H7 (cell line): ENCODE measurements around the gene PHACTR4. TPM values are rescaled to one million over a fixed set of nuclear protein-coding genes. Genes with fewer than 3 reads are reported as not detected.
"Not testable (repeated sequence)": the region's sequence is repeated elsewhere in the genome, so short reads cannot be mapped to it uniquely, and the experiment has no call there.

Source experiments
- DNase-seq: peaks from one replicate; pipeline ENCODE4 v3.0.0; 2012
- H3K27me3 ChIP-seq: 2 replicates; pipeline ENCODE4 v1.6.0; 2011; ENCODE audit warnings: mild to moderate bottlenecking, low read length; ENCODE audit not compliant: control insufficient read depth, insufficient read depth
- H3K36me3 ChIP-seq: replicated peaks from 2 replicates; pipeline ENCODE4 v1.5.1; 2011; ENCODE audit warnings: low read length; ENCODE audit not compliant: control insufficient read depth, insufficient read depth
- H3K4me3 ChIP-seq: 2 replicates; pipeline ENCODE4 v1.5.1; 2011; ENCODE audit warnings: low read depth, mild to moderate bottlenecking, control low read depth, low read length, moderate library complexity; ENCODE audit not compliant: insufficient read depth
- total RNA-seq: library from RNA; depleted of rRNA; stranded (reverse); fragments of >200 nt; shearing (Covaris generic); gene quantifications from 2 replicates; pipeline ENCODE4 v1.2.3, GENCODE V29; 2014

The PHACTR4 gene
- total RNA-seq, 1 experiment from 2014 or later = 16.9 TPM

GRCh38 chr1:28466226-28466778 is 96.8 kb downstream of the PHACTR4 start:
- no peak for DNase-seq
- H3K27me3 ChIP-seq = no peaks in the 10 kb centered on the region
- H3K36me3 ChIP-seq = peaks cover 8% of the 10 kb centered on the region
- H3K4me3 ChIP-seq = no peak overlapping the region

- H3K4me3 ChIP-seq = no peak overlapping the region
Measured at GRCh38 chr1:28470146-28470545, 100.6 kb downstream of the PHACTR4 start.

GRCh38 chr1:28479497-28479896 is 110.0 kb downstream of the PHACTR4 start:
- H3K36me3 ChIP-seq = peaks cover 17% of the 10 kb centered on the region
- not testable (repeated sequence) for DNase-seq, H3K27me3 ChIP-seq, H3K4me3 ChIP-seq

More at GRCh38 chr1:28470146-28470545, 100.6 kb downstream of the PHACTR4 start:
- DNase-seq = no peak
- no peaks in the 10 kb centered on the region for H3K27me3 ChIP-seq
- peaks cover 15% of the 10 kb centered on the region for H3K36me3 ChIP-seq

- no peaks in the 10 kb centered on the region for H3K27me3 ChIP-seq
- no peak overlapping the region for H3K4me3 ChIP-seq
- DNase-seq = no peak
- peaks cover 16% of the 10 kb centered on the region for H3K36me3 ChIP-seq
Measured at GRCh38 chr1:28480308-28480707, 110.8 kb downstream of the PHACTR4 start.

- no peak for DNase-seq
- Histone ChIP-seq H3K36me3 (peaks cover 16% of the 10 kb centered on the region), H3K4me3 (no peak overlapping the region), H3K27me3 (no peaks in the 10 kb centered on the region)
Measured at GRCh38 chr1:28482138-28482537, 112.6 kb downstream of the PHACTR4 start.

GRCh38 chr1:28482702-28483101 is 113.2 kb downstream of the PHACTR4 start:
- no peak for DNase-seq
- Histone ChIP-seq H3K27me3 (no peaks in the 10 kb centered on the region), H3K36me3 (peaks cover 16% of the 10 kb centered on the region), H3K4me3 (no peak overlapping the region)

- H3K4me3 ChIP-seq = no peak overlapping the region
- no peak for DNase-seq
- peaks cover 13% of the 10 kb centered on the region for H3K36me3 ChIP-seq
- H3K27me3 ChIP-seq = no peaks in the 10 kb centered on the region
Measured at GRCh38 chr1:28494737-28495136, 125.2 kb downstream of the PHACTR4 start.

- H3K27me3 ChIP-seq = no peaks in the 10 kb centered on the region
- peaks cover 7% of the 10 kb centered on the region for H3K36me3 ChIP-seq
- no peak for DNase-seq
- H3K4me3 ChIP-seq = no peak overlapping the region
Measured at GRCh38 chr1:28499553-28499952, 130.0 kb downstream of the PHACTR4 start.

- DNase-seq = no peak
- H3K4me3 ChIP-seq = no peak overlapping the region
- H3K27me3 ChIP-seq = no peaks in the 10 kb centered on the region
- H3K36me3 ChIP-seq = peaks cover 4% of the 10 kb centered on the region
Measured at GRCh38 chr1:28501925-28502324, 132.4 kb downstream of the PHACTR4 start.

GRCh38 chr1:28503117-28503516 is 133.6 kb downstream of the PHACTR4 start:
- no peak for DNase-seq
- H3K27me3 ChIP-seq = no peaks in the 10 kb centered on the region
- peaks cover 15% of the 10 kb centered on the region for H3K36me3 ChIP-seq
- no peak overlapping the region for H3K4me3 ChIP-seq

- no peaks in the 10 kb centered on the region for H3K27me3 ChIP-seq
Measured at GRCh38 chr1:28505406-28506187, 136.1 kb downstream of the PHACTR4 start, which contains the start of gene RCC1. Gene RCC1 (plus strand): TSS chr1:28506043. CDS start chr1:28529867, 23,824 bp downstream.

GRCh38 chr1:28506907-28507246 is 137.3 kb downstream of the PHACTR4 start:
- Histone ChIP-seq H3K36me3 (peaks cover 45% of the 10 kb centered on the region), H3K27me3 (no peaks in the 10 kb centered on the region), H3K4me3 (peak overlapping the region; percentile 76)
- DNase-seq = no peak

More at GRCh38 chr1:28505406-28506187, 136.1 kb downstream of the PHACTR4 start, which contains the start of gene RCC1:
- H3K36me3 ChIP-seq = peaks cover 40% of the 10 kb centered on the region
- peak; percentile 97 for DNase-seq
- H3K4me3 ChIP-seq = peak within 1 kb of the TSS; percentile 76

GRCh38 chr1:28507247-28507645 is 137.7 kb downstream of the PHACTR4 start:
- Histone ChIP-seq H3K36me3 (peaks cover 47% of the 10 kb centered on the region), H3K4me3 (peak overlapping the region; percentile 76), H3K27me3 (no peaks in the 10 kb centered on the region)
- no peak for DNase-seq

- no peaks in the 10 kb centered on the region for H3K27me3 ChIP-seq
- no peak for DNase-seq
- H3K4me3 ChIP-seq = peak overlapping the region; percentile 76
- peaks cover 47% of the 10 kb centered on the region for H3K36me3 ChIP-seq
Measured at GRCh38 chr1:28507646-28508434, 138.3 kb downstream of the PHACTR4 start.

- Histone ChIP-seq H3K4me3 (peak overlapping the region; percentile 76; the same call in 1 of the 2 replicates), H3K36me3 (peaks cover 47% of the 10 kb centered on the region), H3K27me3 (no peaks in the 10 kb centered on the region)
- no peak for DNase-seq
Measured at GRCh38 chr1:28508435-28508754, 138.9 kb downstream of the PHACTR4 start.
